ENCODE data around the gene TOGARAM2.

Gene TOGARAM2

DNA sequence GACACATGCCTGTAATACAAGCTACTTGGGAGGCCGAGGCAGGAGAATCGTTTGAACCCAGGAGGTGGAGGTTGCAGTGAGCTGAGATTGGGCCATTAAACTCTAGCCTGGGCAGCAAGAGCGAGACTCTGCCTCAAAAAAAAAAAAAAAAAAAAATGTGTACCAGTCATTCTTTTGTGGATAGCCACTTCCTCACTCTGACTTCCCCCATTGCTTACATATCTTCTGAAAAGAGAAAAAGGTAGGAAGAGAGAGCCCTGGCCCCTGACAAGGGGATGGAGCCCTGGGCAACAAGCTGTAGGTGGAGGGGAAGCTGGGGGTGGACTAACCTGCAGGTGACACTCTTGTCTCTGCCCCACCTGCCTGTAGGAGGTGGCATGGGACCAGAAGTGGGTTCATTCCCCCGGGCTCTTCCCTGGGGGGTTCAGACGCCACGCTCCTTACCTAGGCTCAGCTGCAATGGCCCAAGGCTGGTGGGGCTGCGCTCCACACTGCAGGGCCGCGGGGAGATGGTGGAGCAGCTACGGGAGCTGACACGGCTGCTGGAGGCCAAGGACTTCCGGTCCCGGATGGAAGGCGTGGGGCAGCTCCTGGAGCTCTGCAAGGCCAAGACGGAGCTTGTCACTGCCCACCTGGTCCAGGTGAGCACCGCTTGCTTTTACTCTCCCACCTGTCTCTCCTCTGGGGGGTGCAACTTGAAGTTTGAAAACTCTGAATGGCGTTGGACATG, 54.1 kb downstream of the TOGARAM2 start:
- in situ Hi-C loops (cut with HindIII; ENCODE audit: low sequenced_read_pairs), result no loop called here
- TF ChIP-seq, protein P1, sequence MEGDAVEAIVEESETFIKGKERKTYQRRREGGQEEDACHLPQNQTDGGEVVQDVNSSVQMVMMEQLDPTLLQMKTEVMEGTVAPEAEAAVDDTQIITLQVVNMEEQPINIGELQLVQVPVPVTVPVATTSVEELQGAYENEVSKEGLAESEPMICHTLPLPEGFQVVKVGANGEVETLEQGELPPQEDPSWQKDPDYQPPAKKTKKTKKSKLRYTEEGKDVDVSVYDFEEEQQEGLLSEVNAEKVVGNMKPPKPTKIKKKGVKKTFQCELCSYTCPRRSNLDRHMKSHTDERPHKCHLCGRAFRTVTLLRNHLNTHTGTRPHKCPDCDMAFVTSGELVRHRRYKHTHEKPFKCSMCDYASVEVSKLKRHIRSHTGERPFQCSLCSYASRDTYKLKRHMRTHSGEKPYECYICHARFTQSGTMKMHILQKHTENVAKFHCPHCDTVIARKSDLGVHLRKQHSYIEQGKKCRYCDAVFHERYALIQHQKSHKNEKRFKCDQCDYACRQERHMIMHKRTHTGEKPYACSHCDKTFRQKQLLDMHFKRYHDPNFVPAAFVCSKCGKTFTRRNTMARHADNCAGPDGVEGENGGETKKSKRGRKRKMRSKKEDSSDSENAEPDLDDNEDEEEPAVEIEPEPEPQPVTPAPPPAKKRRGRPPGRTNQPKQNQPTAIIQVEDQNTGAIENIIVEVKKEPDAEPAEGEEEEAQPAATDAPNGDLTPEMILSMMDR (IDR thresholded peaks at IDR 0.05; ENCODE audit: low read depth, low read length), result no peak
- DNase-seq (ENCODE audit: low read depth, low spot score), result no peak
- H3K4me3 ChIP-seq (ENCODE audit: low read depth, low read length), result no peak overlapping the region

DNA sequence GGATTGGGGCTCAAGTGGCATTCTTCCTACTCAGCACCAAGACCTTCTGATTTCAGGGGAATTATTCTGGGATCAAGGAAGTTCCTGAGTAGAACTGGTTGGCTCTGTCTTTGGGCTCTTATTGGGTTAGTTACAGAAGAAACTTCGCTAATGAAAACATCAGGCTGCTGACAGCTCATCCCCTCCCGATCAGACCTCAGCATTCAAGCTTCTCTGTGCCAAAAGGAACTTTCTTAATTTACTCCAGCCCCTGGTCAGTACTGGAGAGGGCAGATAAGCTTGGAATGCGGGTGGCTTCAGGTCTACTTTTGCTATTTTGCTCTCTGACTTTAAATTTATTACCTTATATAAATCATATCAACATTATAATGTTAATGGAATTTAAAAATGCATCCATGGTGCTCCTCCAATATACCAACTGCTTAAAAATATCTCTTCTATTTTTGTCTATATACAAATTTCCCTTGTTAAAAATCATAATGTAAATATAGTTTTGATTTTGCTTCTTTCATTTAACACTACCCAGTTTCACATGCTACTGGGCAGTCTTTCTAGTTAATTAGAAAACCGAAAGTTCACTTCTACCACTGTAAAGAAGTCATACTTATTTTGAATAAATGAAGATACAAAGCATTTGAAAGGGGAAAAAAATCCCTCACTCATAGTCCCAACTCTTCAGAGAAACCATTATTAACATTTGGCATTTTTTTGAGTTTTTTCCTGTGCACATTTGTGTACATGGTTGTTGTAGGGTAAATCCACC, 58.8 kb downstream of the TOGARAM2 start:
- no peak overlapping the region for H3K4me3 ChIP-seq (ENCODE audit: low read depth, low read length)
- TF ChIP-seq, protein P1 (IDR thresholded peaks at IDR 0.05; ENCODE audit: low read depth, low read length), result no peak
- DNase-seq (ENCODE audit: low read depth, low spot score), result no peak
- in situ Hi-C loops (cut with HindIII; ENCODE audit: low sequenced_read_pairs), result no loop called here

DNA sequence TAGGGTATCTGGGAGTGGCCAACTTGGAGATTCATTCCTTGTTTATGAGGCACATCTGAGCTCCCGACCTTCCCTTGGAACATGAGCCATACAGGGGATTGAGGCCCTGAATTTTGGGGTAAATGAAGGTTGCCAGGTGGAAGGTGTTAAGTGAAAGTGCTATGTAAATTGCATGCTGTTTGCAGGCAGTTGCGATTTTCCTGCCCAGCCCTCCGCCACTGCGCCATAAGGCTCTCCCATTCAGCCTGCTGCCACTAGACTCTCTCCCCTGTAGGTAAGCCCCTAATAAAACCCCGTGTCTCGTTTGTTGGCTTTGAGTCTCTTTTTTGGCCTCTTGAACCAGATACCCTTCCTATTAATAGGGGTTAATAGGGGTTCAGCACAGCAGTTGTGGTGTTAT, 59.5 kb downstream of the TOGARAM2 start:
- H3K4me3 ChIP-seq (ENCODE audit: low read depth, low read length), result no peak overlapping the region
- TF ChIP-seq, protein P1 (IDR thresholded peaks at IDR 0.05; ENCODE audit: low read depth, low read length), result no peak
- DNase-seq (ENCODE audit: low read depth, low spot score), result no peak
- in situ Hi-C loops (cut with HindIII; ENCODE audit: low sequenced_read_pairs), result no loop called here

DNA sequence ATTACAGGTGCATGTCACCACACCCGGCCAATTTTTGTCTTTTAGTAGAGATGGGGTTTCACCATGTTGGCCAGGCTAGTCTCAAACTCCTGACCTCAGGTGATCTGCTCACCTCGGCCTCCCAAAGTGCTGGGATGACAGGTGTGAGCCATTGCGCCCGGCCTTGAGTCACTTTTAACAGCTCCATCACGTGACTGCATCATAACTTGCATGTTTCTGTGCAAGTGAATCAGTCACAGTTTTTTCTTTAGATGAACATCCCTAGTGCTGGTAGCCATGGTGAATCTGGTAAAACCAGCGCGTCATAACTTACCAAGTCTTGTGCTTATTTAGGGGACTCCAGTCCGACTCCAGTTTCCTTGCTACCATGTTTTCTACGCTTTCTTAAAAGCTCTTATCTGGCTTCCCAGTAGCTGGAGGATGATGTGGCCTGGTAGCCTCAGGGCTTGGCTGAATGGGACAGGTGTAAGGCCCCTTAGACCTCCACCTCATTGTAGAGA, 60.1 kb downstream of the TOGARAM2 start:
- TF ChIP-seq, protein P1 (IDR thresholded peaks at IDR 0.05; ENCODE audit: low read depth, low read length), result no peak
- in situ Hi-C loops (cut with HindIII; ENCODE audit: low sequenced_read_pairs), result no loop called here

DNA sequence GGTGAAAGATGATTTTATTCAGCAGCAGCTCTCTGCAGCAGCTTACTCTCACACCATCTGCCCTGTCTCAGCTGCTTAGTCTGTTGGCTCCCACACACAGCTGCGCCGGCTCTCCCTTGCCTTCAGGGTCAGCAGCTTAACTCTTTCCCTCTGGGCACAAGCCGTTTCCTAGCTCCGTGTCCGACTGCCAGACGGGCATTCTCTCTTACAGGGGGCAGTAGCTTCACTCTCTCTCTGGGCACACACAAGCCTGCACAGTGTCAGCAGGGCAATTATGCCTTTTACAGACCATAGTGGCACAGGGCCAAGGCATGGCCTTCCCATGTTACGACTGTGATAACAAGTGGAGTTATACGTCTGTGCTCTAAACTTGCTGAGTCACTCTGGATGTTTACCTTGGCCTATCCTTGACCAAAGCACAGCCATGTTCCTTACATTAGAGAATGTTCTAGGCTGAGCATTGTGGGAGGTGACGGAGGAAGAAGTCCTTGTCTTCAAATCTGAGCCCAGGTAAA, 61.5 kb downstream of the TOGARAM2 start:
- no peak overlapping the region for H3K4me3 ChIP-seq (ENCODE audit: low read depth, low read length)
- in situ Hi-C loops (cut with HindIII; ENCODE audit: low sequenced_read_pairs), result no loop called here
- TF ChIP-seq, protein P1 (IDR thresholded peaks at IDR 0.05; ENCODE audit: low read depth, low read length), result no peak
- DNase-seq (ENCODE audit: low read depth, low spot score), result peak; percentile 51

More for the DNA sequence above, 60.1 kb downstream of the TOGARAM2 start:
- DNase-seq (ENCODE audit: low read depth, low spot score), result no peak
- H3K4me3 ChIP-seq (ENCODE audit: low read depth, low read length), result no peak overlapping the region

DNA sequence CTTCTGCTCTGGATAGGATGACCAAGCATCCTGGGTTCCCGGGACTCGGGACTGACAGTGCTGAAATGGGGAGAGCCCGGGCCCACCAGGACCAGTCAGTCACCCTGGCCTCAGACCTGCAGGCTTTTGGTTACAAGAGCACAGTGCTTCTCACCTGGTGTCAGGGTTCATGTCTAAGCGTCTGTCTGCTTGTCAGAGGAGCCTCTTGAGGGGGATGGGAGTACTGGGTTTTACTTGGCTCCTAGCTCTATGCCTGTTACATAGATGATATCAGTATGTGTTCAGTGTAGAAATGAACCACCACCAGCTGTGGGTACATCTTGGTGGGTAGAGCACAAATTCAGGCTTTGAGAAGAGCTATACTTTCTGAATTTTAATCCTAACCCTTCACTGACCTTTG, 63.4 kb downstream of the TOGARAM2 start:
- in situ Hi-C loops (cut with HindIII; ENCODE audit: low sequenced_read_pairs), result no loop called here
- TF ChIP-seq, protein P1 (IDR thresholded peaks at IDR 0.05; ENCODE audit: low read depth, low read length), result no peak
- H3K4me3 ChIP-seq (ENCODE audit: low read depth, low read length), result no peak overlapping the region
- no peak for DNase-seq (ENCODE audit: low read depth, low spot score)
